ENCODE measurements around the gene PRR15.

Gene PRR15

DNA sequence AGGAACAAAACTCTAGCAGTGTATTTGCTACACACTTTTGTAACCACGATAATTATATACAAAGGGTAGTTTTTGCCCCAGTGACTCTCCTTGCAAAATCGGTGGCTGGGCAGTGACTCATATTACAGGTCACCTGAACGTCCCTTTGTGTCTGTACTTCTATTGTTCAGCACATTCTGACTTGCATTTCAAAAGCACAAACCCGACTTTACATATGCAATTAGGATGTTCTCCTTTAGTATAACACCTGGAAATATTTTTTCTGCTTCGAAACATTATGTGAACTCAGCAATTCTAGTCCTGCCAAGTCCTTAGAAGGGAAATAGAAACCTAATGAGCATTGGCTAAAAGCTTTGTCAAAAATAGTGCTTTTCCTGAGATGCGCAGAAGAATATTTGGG is 6.0 kb downstream of the PRR15 start:
- peaks cover 36% of the 10 kb centered on the region for H3K4me1 ChIP-seq (ENCODE audit: low read depth, poor library complexity, severe bottlenecking)
- TF ChIP-seq, protein P1, sequence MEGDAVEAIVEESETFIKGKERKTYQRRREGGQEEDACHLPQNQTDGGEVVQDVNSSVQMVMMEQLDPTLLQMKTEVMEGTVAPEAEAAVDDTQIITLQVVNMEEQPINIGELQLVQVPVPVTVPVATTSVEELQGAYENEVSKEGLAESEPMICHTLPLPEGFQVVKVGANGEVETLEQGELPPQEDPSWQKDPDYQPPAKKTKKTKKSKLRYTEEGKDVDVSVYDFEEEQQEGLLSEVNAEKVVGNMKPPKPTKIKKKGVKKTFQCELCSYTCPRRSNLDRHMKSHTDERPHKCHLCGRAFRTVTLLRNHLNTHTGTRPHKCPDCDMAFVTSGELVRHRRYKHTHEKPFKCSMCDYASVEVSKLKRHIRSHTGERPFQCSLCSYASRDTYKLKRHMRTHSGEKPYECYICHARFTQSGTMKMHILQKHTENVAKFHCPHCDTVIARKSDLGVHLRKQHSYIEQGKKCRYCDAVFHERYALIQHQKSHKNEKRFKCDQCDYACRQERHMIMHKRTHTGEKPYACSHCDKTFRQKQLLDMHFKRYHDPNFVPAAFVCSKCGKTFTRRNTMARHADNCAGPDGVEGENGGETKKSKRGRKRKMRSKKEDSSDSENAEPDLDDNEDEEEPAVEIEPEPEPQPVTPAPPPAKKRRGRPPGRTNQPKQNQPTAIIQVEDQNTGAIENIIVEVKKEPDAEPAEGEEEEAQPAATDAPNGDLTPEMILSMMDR (conservative IDR thresholded peaks at IDR 0.05; ENCODE audit: low read depth, low read length), result no peak
- no peaks in the 10 kb centered on the region for H3K79me2 ChIP-seq (ENCODE audit: insufficient read depth, low read depth)
- no peak overlapping the region for H3K4me3 ChIP-seq (IDR thresholded peaks at IDR 0.05; ENCODE audit: insufficient read depth, low read depth, low read length)
- H3K9ac ChIP-seq, result no peak overlapping the region
- peak overlapping the region; percentile 36 for H3K4me2 ChIP-seq
- no peaks in the 10 kb centered on the region for H4K20me1 ChIP-seq (ENCODE audit: insufficient read depth)
- H3K27me3 ChIP-seq (ENCODE audit: insufficient read depth, low read depth), result no peaks in the 10 kb centered on the region
- H3K36me3 ChIP-seq (ENCODE audit: insufficient read depth), result no peaks in the 10 kb centered on the region
- H3K27ac ChIP-seq, result peak overlapping the region; percentile 14; the same call in 1 of the 2 replicates
- 0 out of 2 replicates have a peak overlapping the region, but pooled peaks have one; percentile 0 for H2AFZ ChIP-seq (ENCODE audit: low read depth)

DNA sequence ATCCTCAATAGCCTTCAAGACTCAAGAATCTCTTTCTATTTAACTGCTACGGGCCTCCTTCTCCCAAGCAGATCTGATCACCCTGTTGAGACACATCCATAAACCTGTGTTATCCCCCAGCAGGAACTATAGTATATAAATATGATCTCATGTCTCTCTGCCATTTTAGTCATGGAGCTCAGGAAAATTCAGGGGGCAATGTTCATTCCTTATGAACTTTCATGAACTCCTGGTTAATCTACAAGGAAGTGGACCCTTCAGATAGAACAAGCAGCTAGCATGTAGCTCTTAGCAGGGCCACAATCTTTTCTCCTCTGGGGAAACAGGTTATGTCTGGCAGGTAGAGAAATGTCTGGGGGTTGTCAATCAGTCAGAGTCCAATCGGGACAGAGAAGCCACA is 8.9 kb downstream of the PRR15 start:
- Histone ChIP-seq H3K36me3 (ENCODE audit: insufficient read depth) (no peaks in the 10 kb centered on the region), H4K20me1 (ENCODE audit: insufficient read depth) (no peaks in the 10 kb centered on the region), H3K4me3 (IDR thresholded peaks at IDR 0.05; ENCODE audit: insufficient read depth, low read depth, low read length) (no peak overlapping the region), H3K4me1 (ENCODE audit: low read depth, poor library complexity, severe bottlenecking) (peaks cover 27% of the 10 kb centered on the region), H3K79me2 (ENCODE audit: insufficient read depth, low read depth) (no peaks in the 10 kb centered on the region), H3K9ac (no peak overlapping the region), H3K4me2 (no peak overlapping the region), H3K27ac (no peak overlapping the region), H2AFZ (ENCODE audit: low read depth) (no peak overlapping the region), H3K27me3 (ENCODE audit: insufficient read depth, low read depth) (no peaks in the 10 kb centered on the region)
- TF ChIP-seq, protein P1 (conservative IDR thresholded peaks at IDR 0.05; ENCODE audit: low read depth, low read length), result no peak

DNA sequence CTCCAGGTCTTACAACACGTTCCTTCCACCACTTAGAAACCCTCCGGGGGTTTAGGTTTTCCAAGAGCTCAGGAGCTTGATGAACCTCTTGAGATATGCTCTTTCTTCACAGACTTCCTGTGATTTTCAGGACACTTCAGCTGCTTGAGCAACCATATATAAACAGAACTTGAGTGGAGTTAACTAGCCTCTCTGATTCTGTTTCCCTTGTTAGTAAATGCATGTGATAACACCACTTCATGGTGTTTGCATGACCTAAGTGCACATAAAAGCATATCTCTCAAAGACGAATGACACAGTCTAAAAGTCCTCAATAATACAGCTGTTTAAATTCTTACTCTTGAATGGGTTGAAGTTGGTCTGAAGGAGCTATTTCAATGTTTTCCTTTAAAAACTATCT is 9.9 kb downstream of the PRR15 start:
- H4K20me1 ChIP-seq (ENCODE audit: insufficient read depth), result no peaks in the 10 kb centered on the region
- H2AFZ ChIP-seq (ENCODE audit: low read depth), result no peak overlapping the region
- H3K27ac ChIP-seq, result no peak overlapping the region
- no peaks in the 10 kb centered on the region for H3K36me3 ChIP-seq (ENCODE audit: insufficient read depth)
- no peaks in the 10 kb centered on the region for H3K27me3 ChIP-seq (ENCODE audit: insufficient read depth, low read depth)
- no peak overlapping the region for H3K9ac ChIP-seq
- H3K4me2 ChIP-seq, result no peak overlapping the region
- no peak overlapping the region for H3K4me3 ChIP-seq (IDR thresholded peaks at IDR 0.05; ENCODE audit: insufficient read depth, low read depth, low read length)
- H3K4me1 ChIP-seq (ENCODE audit: low read depth, poor library complexity, severe bottlenecking), result peaks cover 21% of the 10 kb centered on the region
- TF ChIP-seq, protein P1 (conservative IDR thresholded peaks at IDR 0.05; ENCODE audit: low read depth, low read length), result no peak
- H3K79me2 ChIP-seq (ENCODE audit: insufficient read depth, low read depth), result no peaks in the 10 kb centered on the region

DNA sequence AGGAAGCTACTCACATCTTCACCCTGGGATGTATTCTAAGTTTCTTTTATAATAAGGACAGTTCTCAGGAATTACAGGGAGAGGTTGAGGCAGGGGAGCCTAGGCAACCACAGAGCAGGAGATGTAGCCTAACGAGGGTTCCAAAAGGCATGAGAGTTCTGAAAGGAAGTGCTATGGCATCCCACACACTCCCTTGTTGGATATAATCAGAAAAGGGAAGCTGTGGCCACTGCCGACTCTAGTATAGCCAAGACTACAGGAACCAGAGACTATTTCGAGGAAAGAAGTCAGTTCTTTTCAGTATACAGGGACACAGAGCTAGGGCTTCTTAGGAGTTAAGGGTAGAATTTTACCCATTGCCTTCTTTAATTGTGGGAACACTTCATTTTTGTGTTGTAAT is 11.0 kb downstream of the PRR15 start:
- no peak overlapping the region for H3K27ac ChIP-seq
- H3K4me3 ChIP-seq (IDR thresholded peaks at IDR 0.05; ENCODE audit: insufficient read depth, low read depth, low read length), result no peak overlapping the region
- H3K79me2 ChIP-seq (ENCODE audit: insufficient read depth, low read depth), result no peaks in the 10 kb centered on the region
- H4K20me1 ChIP-seq (ENCODE audit: insufficient read depth), result no peaks in the 10 kb centered on the region
- H3K27me3 ChIP-seq (ENCODE audit: insufficient read depth, low read depth), result no peaks in the 10 kb centered on the region
- H2AFZ ChIP-seq (ENCODE audit: low read depth), result no peak overlapping the region
- H3K9ac ChIP-seq, result no peak overlapping the region
- TF ChIP-seq, protein P1 (conservative IDR thresholded peaks at IDR 0.05; ENCODE audit: low read depth, low read length), result no peak
- no peak overlapping the region for H3K4me2 ChIP-seq
- H3K4me1 ChIP-seq (ENCODE audit: low read depth, poor library complexity, severe bottlenecking), result peaks cover 10% of the 10 kb centered on the region
- no peaks in the 10 kb centered on the region for H3K36me3 ChIP-seq (ENCODE audit: insufficient read depth)
